C4-2B (cell line): ENCODE results near the gene MITF.

Source experiments
- CTCF ChIP-seq: fragments of 450-650 bp; conservative IDR thresholded peaks from 2 replicates; pipeline ENCODE4 v1.5.1; 2017; ENCODE audit warnings: mild to moderate bottlenecking
- ZFX ChIP-seq: fragments of 450-650 bp; IDR thresholded peaks from 2 replicates; pipeline ENCODE4 v1.6.1; 2017

- no peak for TF ChIP-seq CTCF
- TF ChIP-seq ZFX = no peak
Observed at GRCh38 chr3:69838217-69838616, 99.0 kb downstream of the MITF start.
